GM23338 (cell line): ENCODE results near the gene COA8.

ENCODE experiments used
- CTCF ChIP-seq, 2 experiments: fragments of 200-600 bp in 1 of 2; sonication (generic) in 1 of 2; conservative IDR thresholded peaks; 2 replicates each; pipeline versions ENCODE4 v1.5.1 to v1.6.1; 2016 to 2017; ENCODE audit warnings: antibody characterized with exemption in 2 of 2, low read depth in 2 of 2, mild to moderate bottlenecking in 2 of 2, moderate library complexity in 1 of 2
- EZH2 ChIP-seq: fragments of 200-600 bp; sonication (generic); IDR thresholded peaks from one replicate; pipeline ENCODE4 v1.8.0; 2017; ENCODE audit warnings: antibody characterized with exemption, mild to moderate bottlenecking, low read depth; ENCODE audit not compliant: unreplicated experiment
- JUNB ChIP-seq: IDR thresholded peaks from one replicate; pipeline ENCODE4 v1.6.1; 2016; ENCODE audit warnings: antibody characterized with exemption; ENCODE audit not compliant: unreplicated experiment
- NANOG ChIP-seq: IDR thresholded peaks from 2 replicates; pipeline ENCODE4 v1.6.1; 2016; ENCODE audit warnings: antibody characterized with exemption, borderline replicate concordance
- REST ChIP-seq: IDR thresholded peaks from one replicate; pipeline ENCODE4 v1.6.1; 2018; ENCODE audit warnings: antibody characterized with exemption; ENCODE audit not compliant: unreplicated experiment

- TF ChIP-seq CTCF (conservative IDR thresholded peaks at IDR 0.05; ENCODE audit: low read depth in 2 of 2) (no peak), EZH2 (no peak), JUNB (no peak), NANOG (no peak), REST (no peak)
These were observed 31.1 kb upstream of the COA8 start for GRCh38 chr14:103531421-103532215.
